Activated CD8-positive, alpha-beta T cell treated with anti-CD3 and anti-CD28 coated beads for 36 hours (primary cell): ENCODE data around the gene UCMA. TPM values are rescaled to one million over a fixed set of nuclear protein-coding genes. Genes with fewer than 3 reads are reported as not detected.
"Not testable (repeated sequence)": the region's sequence is repeated elsewhere in the genome, so short reads cannot be mapped to it uniquely, and the experiment has no call there.

ENCODE experiments used
- ATAC-seq: fragments of 200-7000 bp; cut with Tn5 transposase; one replicate; pipeline ENCODE4 v1.10.0; 2021; ENCODE audit warnings: mild to moderate bottlenecking, moderate library complexity
- CTCF ChIA-PET: fragments of 350-600 bp; sonication (Branson Sonifier 250); formaldehyde crosslinking; loops from one replicate; lab custom pipeline; 2021; ENCODE audit warnings: antibody characterized with exemption; lab: Charles Lee
- POLR2A ChIA-PET: fragments of 350-600 bp; sonication (Branson Sonifier 250); formaldehyde crosslinking; loops from one replicate; lab custom pipeline; 2021; ENCODE audit warnings: antibody characterized with exemption; lab: Charles Lee
- DNase-seq: peaks from one replicate; pipeline ENCODE4 v3.0.0-alpha.2; 2020
- H3K27ac Mint-ChIP-seq: one replicate; pipeline ENCODE4 v1.8.0; 2021; ENCODE audit warnings: mild to moderate bottlenecking, mixed read lengths
- H3K27me3 Mint-ChIP-seq: one replicate; pipeline ENCODE4 v1.8.0; 2021; ENCODE audit warnings: mixed read lengths
- H3K36me3 Mint-ChIP-seq: one replicate; pipeline ENCODE4 v1.8.0; 2021; ENCODE audit warnings: low read depth, mixed read lengths
- H3K4me1 Mint-ChIP-seq: one replicate; pipeline ENCODE4 v1.8.0; 2021; ENCODE audit warnings: low read depth, mixed read lengths
- H3K4me3 Mint-ChIP-seq: one replicate; pipeline ENCODE4 v1.8.0; 2021; ENCODE audit warnings: mild to moderate bottlenecking, moderate library complexity, mixed read lengths
- H3K9me3 Mint-ChIP-seq: one replicate; pipeline ENCODE4 v1.8.0; 2021; ENCODE audit warnings: mixed read lengths
- intact Hi-C: fragments of 100-400 bp; cut with micrococcal nuclease; formaldehyde crosslinking; loops from one replicate; pipeline ENCODE4 v1.10.0; 2022
- total RNA-seq, 2 experiments: library from RNA; stranded (reverse); gene quantifications; one replicate each; pipeline ENCODE4 v1.2.3, GENCODE V29; 2021
- TF ChIP-seq, protein P1 (sequence below): fragments of 200-600 bp; IDR thresholded peaks from one replicate; pipeline ENCODE4 v1.8.0; 2022; ENCODE audit warnings: antibody characterized with exemption, mild to moderate bottlenecking

Gene UCMA, protein sequence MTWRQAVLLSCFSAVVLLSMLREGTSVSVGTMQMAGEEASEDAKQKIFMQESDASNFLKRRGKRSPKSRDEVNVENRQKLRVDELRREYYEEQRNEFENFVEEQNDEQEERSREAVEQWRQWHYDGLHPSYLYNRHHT
- total RNA-seq: not detected

DNA sequence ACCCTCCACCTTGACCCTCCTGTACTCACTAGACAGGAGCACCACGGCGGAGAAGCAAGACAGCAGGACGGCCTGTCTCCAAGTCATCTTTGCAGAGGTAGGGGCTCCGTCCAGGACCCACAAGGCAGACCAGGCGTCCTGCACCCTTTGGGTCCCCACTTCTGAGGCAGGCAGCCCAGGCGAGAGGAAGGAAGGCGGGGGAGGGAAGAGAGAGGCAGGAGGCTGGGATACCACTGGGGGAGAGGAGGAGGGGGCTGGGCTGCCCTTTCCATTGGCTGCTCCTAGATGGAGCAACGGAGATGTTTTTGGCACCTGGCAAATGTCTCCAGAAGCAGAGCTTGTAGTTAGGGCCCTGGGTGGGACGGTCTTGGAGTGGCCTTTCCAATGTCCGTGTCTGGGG lies at the start of gene UCMA:
UCMA (minus strand) TSS at position 203 of the 400 bp plus-strand sequence; CDS start at position 87, 116 bp downstream.
- Mint-ChIP-seq H3K36me3 (no peaks in the 10 kb centered on the region), H3K4me1 (no peaks in the 10 kb centered on the region), H3K4me3 (no peak within 1 kb of the TSS), H3K27me3 (no peaks in the 10 kb centered on the region), H3K9me3 (no peaks in the 10 kb centered on the region), H3K27ac (no peak within 1 kb of the TSS)
- POLR2A ChIA-PET: no interaction called here
- TF ChIP-seq, protein P1, sequence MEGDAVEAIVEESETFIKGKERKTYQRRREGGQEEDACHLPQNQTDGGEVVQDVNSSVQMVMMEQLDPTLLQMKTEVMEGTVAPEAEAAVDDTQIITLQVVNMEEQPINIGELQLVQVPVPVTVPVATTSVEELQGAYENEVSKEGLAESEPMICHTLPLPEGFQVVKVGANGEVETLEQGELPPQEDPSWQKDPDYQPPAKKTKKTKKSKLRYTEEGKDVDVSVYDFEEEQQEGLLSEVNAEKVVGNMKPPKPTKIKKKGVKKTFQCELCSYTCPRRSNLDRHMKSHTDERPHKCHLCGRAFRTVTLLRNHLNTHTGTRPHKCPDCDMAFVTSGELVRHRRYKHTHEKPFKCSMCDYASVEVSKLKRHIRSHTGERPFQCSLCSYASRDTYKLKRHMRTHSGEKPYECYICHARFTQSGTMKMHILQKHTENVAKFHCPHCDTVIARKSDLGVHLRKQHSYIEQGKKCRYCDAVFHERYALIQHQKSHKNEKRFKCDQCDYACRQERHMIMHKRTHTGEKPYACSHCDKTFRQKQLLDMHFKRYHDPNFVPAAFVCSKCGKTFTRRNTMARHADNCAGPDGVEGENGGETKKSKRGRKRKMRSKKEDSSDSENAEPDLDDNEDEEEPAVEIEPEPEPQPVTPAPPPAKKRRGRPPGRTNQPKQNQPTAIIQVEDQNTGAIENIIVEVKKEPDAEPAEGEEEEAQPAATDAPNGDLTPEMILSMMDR: no peak
- ATAC-seq (no peak), DNase-seq (no peak)
- CTCF ChIA-PET: no interaction called here
- intact Hi-C loops: no loop called here

DNA sequence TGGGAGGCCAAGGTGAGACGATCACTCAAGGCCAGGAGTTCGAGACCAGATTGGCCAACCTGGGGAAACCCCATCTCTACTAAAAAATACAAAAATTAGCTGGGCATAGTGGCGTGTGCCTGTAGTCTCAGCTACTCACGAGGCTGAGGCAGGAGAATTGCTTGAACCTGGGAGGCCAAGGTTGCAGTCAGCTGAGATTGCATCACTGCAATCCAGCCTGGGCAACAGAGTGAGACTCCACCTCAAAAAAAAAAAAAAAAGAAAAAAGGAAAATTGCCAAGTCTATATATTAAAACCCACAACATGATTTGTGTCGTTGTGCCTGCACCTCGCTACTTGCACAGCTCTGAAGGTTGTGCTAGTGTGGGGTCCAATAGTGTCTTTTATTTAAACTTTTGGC lies 48.2 kb upstream of the UCMA start:
- H3K36me3 Mint-ChIP-seq, DNase-seq, ATAC-seq, H3K27ac Mint-ChIP-seq, POLR2A ChIA-PET, H3K4me3 Mint-ChIP-seq, H3K4me1 Mint-ChIP-seq, CTCF ChIA-PET, H3K27me3 Mint-ChIP-seq, intact Hi-C loops, H3K9me3 Mint-ChIP-seq: not testable (repeated sequence)

DNA sequence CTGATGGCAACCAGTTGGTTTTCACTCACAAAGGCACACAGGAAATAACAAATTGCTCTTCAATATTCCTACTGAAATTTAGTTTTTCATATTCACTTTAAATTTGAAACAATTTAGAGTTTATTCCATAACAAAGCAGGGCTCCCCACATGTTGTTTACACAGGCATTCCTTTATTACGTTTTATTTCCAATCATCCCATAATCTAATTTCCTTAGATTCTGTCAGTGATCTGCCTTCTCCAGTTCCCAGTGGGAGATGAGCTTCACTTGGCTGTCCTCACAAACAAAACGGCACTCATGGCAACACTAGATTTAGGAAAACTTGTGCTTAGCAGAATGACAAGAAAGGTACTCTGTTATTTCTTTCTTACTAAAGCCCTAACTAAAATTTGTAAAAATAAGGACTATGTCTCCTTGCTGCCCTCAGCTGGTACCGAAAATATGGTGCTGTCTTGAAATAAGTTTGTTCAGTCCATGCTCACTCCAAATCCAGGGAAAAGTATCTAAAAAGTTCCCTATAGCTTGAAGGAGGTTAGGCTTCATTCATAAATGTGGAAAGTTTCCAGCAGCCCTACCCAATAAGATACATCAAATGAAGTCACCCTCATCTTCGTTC lies 42.7 kb upstream of the UCMA start:
- CTCF ChIA-PET: interaction anchor here (0.9 kb wide), 1 partner anchor 9 kb away, joined by 3 read pairs; no protein-coding TSS in a partner anchor
- DNase-seq (no peak), ATAC-seq (no peak)
- no peaks in the 10 kb centered on the region for H3K27me3 Mint-ChIP-seq
- H3K27ac Mint-ChIP-seq: no peak overlapping the region
- H3K9me3 Mint-ChIP-seq: no peaks in the 10 kb centered on the region
- TF ChIP-seq, protein P1: no peak
- intact Hi-C loops: no loop called here
- POLR2A ChIA-PET: no interaction called here
- peaks cover 3% of the 10 kb centered on the region for H3K36me3 Mint-ChIP-seq
- H3K4me1 Mint-ChIP-seq: peaks cover 2% of the 10 kb centered on the region
- H3K4me3 Mint-ChIP-seq: no peak overlapping the region

DNA sequence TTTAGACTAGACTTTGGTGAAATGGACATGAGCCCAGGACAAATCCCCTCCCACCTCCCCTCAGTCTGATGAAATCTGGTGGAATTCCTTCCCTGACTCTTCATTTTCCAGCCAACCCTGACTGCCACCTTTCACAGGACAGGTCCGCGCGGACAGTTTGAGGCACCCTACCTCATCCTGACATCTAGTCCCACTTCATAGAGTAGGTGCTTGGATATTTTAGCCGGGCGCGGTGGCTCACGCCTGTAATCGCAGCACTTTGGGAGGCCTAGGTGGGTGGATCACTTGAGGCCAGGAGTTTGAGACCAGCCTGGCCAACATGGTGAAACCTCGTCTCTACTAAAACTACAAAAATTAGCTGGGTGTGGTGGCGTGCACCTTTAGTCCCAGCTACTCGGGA lies 42.0 kb upstream of the UCMA start:
- POLR2A ChIA-PET, H3K4me3 Mint-ChIP-seq, ATAC-seq, H3K36me3 Mint-ChIP-seq, H3K9me3 Mint-ChIP-seq, H3K27ac Mint-ChIP-seq, DNase-seq, intact Hi-C loops, H3K27me3 Mint-ChIP-seq, H3K4me1 Mint-ChIP-seq: not testable (repeated sequence)
- CTCF ChIA-PET: interaction anchor here (0.9 to 1.0 kb wide), 2 partner anchors 9 to 115 kb away, joined by 3 to 4 read pairs; partner anchors contain the start of gene MCM10

DNA sequence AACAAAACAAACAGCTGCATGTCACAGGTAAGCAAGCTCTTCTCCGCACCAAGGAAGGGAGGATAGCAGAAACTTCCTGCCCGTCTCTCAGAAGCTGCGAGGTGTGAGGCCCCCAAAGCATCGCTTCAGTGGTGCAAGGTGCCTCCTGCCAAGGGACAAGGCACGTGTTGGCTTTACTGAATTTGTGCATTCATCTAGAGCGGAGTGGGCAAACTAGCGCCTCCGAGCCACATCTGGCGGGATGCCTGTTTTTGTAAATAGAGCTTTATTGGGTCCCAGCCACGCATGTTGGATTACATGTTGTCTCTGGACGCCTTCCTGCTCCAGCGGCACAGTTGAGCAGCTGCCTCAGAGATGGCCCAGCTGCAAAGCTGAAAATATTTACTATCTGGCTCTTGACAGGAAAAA lies 38.0 kb upstream of the UCMA start:
- DNase-seq: no peak
- H3K27ac Mint-ChIP-seq: no peak overlapping the region
- intact Hi-C loops: no loop called here
- peaks cover 8% of the 10 kb centered on the region for H3K4me1 Mint-ChIP-seq
- CTCF ChIA-PET: interaction anchor here (0.6 to 2.1 kb wide), 7 partner anchors 8 to 169 kb away, joined by 3 to 11 read pairs (median 3); partner anchors contain the start of gene PHYH
- no peak for ATAC-seq
- POLR2A ChIA-PET: interaction anchor here (1.2 kb wide), 1 partner anchor 27 kb away, joined by 3 read pairs; the partner anchor contains the start of gene PHYH
- H3K27me3 Mint-ChIP-seq: no peaks in the 10 kb centered on the region
- H3K36me3 Mint-ChIP-seq: no peaks in the 10 kb centered on the region
- no peak overlapping the region for H3K4me3 Mint-ChIP-seq
- TF ChIP-seq, protein P1: no peak
- H3K9me3 Mint-ChIP-seq: no peaks in the 10 kb centered on the region
